ENCODE results near the gene NUDT3. TPM values are rescaled to one million over a fixed set of nuclear protein-coding genes. Genes with fewer than 3 reads are reported as not detected.

The NUDT3 gene
- polyA plus RNA-seq, 2 of the 4 experiments (the other 2 are of a cell fraction): 5.2 to 13.4 TPM

DNA sequence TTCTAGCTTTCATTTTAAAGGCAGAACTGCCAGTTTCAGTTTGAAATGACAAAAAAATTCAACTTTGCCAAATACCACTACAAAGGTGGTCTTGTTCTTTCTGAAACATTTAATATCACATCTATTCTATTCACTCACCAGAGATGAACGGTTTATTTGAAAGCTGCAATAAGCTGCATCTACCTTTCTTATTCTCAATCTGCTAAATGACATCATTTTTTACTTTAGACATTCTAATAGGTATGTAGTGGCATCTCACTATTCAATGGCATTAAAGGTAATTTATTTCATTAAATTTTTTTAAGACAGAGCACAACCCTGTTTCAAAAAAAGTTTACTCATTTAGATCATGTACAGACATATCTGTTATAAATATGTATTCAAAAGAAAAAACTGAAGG, 77.2 kb downstream of the NUDT3 start:
- TF ChIP-seq ZFP36 (IDR thresholded peaks at IDR 0.05; ENCODE audit: borderline replicate concordance, partially characterized antibody): no peak
- no peak for TF ChIP-seq EHMT2 (IDR thresholded peaks at IDR 0.05; ENCODE audit: low read depth)
- no peak for TF ChIP-seq TFCP2L1 (CRISPR knock-in tag; IDR thresholded peaks at IDR 0.05)
- TF ChIP-seq FOXS1 (CRISPR knock-in tag; IDR thresholded peaks at IDR 0.05): no peak
- TF ChIP-seq GATA3 (IDR thresholded peaks at IDR 0.05; ENCODE audit: borderline replicate concordance): no peak
- TF ChIP-seq NPAS2 (CRISPR knock-in tag; IDR thresholded peaks at IDR 0.05; ENCODE audit: borderline replicate concordance): no peak
- TF ChIP-seq HOXA7 (CRISPR knock-in tag; IDR thresholded peaks at IDR 0.05): no peak
- TF ChIP-seq CHD4 (IDR thresholded peaks at IDR 0.05; ENCODE audit: borderline replicate concordance): no peak
- TF ChIP-seq HEYL (CRISPR knock-in tag; IDR thresholded peaks at IDR 0.05): no peak
- TF ChIP-seq RCOR1 (IDR thresholded peaks at IDR 0.05; ENCODE audit: low read depth, low read length): no peak
- no peaks in the 10 kb centered on the region for H3K9me3 ChIP-seq
- H3K27ac ChIP-seq: no peak overlapping the region
- H3K4me3 ChIP-seq: no peak overlapping the region
- no peak overlapping the region for H3K4me2 ChIP-seq
- POLR2A ChIA-PET: no interaction called here
- H3K4me1 ChIP-seq: no peaks in the 10 kb centered on the region
- FAIRE-seq (no peak), DNase-seq (ENCODE audit: low read depth in 1 of 2, low spot score in 1 of 2) (no peak), ATAC-seq (no peak)
- 92% methylated on average over 1 of the region's 1 CpG for WGBS (ENCODE audit: missing lambda C conversion rate)
- CTCF ChIA-PET: interaction anchor here (0.9 kb wide), 1 partner anchor 119 kb away, joined by 3 read pairs; no protein-coding TSS in a partner anchor

DNA sequence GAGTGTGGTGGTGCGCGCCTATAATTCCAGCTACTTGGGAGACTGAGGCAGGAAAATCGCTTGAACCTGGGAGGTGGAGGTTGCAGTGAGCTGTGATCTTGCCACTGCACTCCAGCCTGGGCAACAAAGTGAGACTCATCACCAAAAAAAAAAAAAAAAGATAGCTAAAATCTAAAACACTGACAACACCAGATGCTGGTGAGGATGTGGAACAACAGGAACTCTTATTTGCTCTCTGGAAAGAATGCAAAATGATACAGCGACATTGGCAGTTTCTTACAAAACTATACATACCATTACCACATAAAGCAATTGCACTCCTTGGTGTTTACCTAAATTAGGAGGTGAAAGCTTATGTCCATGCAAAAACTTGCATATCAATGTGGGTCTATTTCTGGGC, 80.2 kb downstream of the NUDT3 start:
- FAIRE-seq: no peak

DNA sequence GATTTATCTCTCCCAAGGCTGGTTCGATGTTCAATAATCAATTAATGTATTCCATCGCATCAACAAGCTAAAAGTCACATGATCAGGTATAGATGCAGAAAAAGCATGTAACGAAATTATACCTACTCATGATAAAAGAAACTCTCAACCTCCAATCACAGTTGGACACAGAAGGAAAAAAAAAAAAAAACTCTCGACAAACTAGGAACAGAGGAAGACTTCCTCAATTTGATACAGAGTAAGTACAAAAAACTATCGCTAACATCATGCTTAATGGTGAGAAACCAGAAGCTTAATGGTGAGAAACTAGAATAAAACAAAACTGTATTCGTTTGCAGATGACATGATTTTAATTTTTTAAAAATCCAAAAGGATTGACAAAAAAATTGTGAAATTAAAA, 81.7 kb downstream of the NUDT3 start:
- Histone ChIP-seq H3K9me3 (no peaks in the 10 kb centered on the region), H3K4me1 (no peaks in the 10 kb centered on the region), H3K4me2 (no peak overlapping the region), H3K27ac (no peak overlapping the region), H3K4me3 (no peak overlapping the region)
- ATAC-seq (no peak), FAIRE-seq (no peak), DNase-seq (ENCODE audit: low read depth in 1 of 2, low spot score in 1 of 2) (no peak)
- CTCF ChIA-PET: no interaction called here
- POLR2A ChIA-PET: no interaction called here
- no peak for TF ChIP-seq FOSL2 (IDR thresholded peaks at IDR 0.05)
- no peak for TF ChIP-seq FOSL2 (CRISPR knock-in tag; IDR thresholded peaks at IDR 0.05)
- TF ChIP-seq RNF2 (IDR thresholded peaks at IDR 0.05; ENCODE audit: borderline replicate concordance, low read depth): no peak
- TF ChIP-seq RCOR1 (IDR thresholded peaks at IDR 0.05; ENCODE audit: low read depth, low read length): no peak
- no peak for TF ChIP-seq EHF (CRISPR knock-in tag; IDR thresholded peaks at IDR 0.05)
- no peak for TF ChIP-seq ZSCAN20 (CRISPR knock-in tag; IDR thresholded peaks at IDR 0.05)
- WGBS (ENCODE audit: missing lambda C conversion rate): 85% methylated on average over 6 of the region's 6 CpGs

More for the DNA sequence above, 80.2 kb downstream of the NUDT3 start:
- CTCF ChIA-PET: no interaction called here
- DNase-seq (ENCODE audit: low read depth in 1 of 2, low spot score in 1 of 2) (no peak), ATAC-seq (no peak)
- H3K4me1 ChIP-seq: no peaks in the 10 kb centered on the region
- TF ChIP-seq MYC (IDR thresholded peaks at IDR 0.05; ENCODE audit: borderline replicate concordance, low read length) (no peak), HEYL (CRISPR knock-in tag; IDR thresholded peaks at IDR 0.05) (no peak), ZSCAN20 (CRISPR knock-in tag; IDR thresholded peaks at IDR 0.05) (no peak), SMC3 (IDR thresholded peaks at IDR 0.05) (no peak), HOXA7 (CRISPR knock-in tag; IDR thresholded peaks at IDR 0.05) (no peak)
- no peak overlapping the region for H3K4me3 ChIP-seq
- no peak overlapping the region for H3K4me2 ChIP-seq
- H3K9me3 ChIP-seq: no peaks in the 10 kb centered on the region
- WGBS (ENCODE audit: missing lambda C conversion rate): 89% methylated on average over 4 of the region's 4 CpGs
- POLR2A ChIA-PET: no interaction called here
- H3K27ac ChIP-seq: no peak overlapping the region

- Histone ChIP-seq H3K4me2 (no peak overlapping the region), H3K4me3 (no peak overlapping the region), H3K4me1 (0 out of 3 replicates have a peak, but pooled peaks cover 10% of the 10 kb centered on the region), H3K9me3 (no peaks in the 10 kb centered on the region), H3K27ac (no peak overlapping the region)
- FAIRE-seq (no peak), ATAC-seq (no peak), DNase-seq (ENCODE audit: low read depth in 1 of 2, low spot score in 1 of 2) (no peak)
- TF ChIP-seq HOXB13 (CRISPR knock-in tag; IDR thresholded peaks at IDR 0.05; ENCODE audit: low read depth) (no peak), RNF2 (IDR thresholded peaks at IDR 0.05; ENCODE audit: borderline replicate concordance, low read depth) (no peak), HOXA7 (CRISPR knock-in tag; IDR thresholded peaks at IDR 0.05) (no peak), ESRRA (IDR thresholded peaks at IDR 0.05; ENCODE audit: borderline replicate concordance, low read length) (no peak), MAFK (IDR thresholded peaks at IDR 0.05; ENCODE audit: partially characterized antibody) (no peak), POLR2AphosphoS2 (conservative IDR thresholded peaks at IDR 0.05; ENCODE audit: low read length) (no peak), NFE2L2 (conservative IDR thresholded peaks at IDR 0.05; ENCODE audit: low read length) (no peak), KDM1A (IDR thresholded peaks at IDR 0.05; ENCODE audit: low read depth) (no peak), NR3C1 (IDR thresholded peaks at IDR 0.05) (no peak), ZC3H11A (IDR thresholded peaks at IDR 0.05) (no peak)
- TF ChIP-seq, protein P1, sequence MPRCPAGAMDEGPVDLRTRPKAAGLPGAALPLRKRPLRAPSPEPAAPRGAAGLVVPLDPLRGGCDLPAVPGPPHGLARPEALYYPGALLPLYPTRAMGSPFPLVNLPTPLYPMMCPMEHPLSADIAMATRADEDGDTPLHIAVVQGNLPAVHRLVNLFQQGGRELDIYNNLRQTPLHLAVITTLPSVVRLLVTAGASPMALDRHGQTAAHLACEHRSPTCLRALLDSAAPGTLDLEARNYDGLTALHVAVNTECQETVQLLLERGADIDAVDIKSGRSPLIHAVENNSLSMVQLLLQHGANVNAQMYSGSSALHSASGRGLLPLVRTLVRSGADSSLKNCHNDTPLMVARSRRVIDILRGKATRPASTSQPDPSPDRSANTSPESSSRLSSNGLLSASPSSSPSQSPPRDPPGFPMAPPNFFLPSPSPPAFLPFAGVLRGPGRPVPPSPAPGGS (IDR thresholded peaks at IDR 0.05): no peak
- TF ChIP-seq, protein P2, sequence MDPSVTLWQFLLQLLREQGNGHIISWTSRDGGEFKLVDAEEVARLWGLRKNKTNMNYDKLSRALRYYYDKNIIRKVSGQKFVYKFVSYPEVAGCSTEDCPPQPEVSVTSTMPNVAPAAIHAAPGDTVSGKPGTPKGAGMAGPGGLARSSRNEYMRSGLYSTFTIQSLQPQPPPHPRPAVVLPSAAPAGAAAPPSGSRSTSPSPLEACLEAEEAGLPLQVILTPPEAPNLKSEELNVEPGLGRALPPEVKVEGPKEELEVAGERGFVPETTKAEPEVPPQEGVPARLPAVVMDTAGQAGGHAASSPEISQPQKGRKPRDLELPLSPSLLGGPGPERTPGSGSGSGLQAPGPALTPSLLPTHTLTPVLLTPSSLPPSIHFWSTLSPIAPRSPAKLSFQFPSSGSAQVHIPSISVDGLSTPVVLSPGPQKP (IDR thresholded peaks at IDR 0.05; ENCODE audit: low read depth, low read length): no peak
- TF ChIP-seq, protein P3, sequence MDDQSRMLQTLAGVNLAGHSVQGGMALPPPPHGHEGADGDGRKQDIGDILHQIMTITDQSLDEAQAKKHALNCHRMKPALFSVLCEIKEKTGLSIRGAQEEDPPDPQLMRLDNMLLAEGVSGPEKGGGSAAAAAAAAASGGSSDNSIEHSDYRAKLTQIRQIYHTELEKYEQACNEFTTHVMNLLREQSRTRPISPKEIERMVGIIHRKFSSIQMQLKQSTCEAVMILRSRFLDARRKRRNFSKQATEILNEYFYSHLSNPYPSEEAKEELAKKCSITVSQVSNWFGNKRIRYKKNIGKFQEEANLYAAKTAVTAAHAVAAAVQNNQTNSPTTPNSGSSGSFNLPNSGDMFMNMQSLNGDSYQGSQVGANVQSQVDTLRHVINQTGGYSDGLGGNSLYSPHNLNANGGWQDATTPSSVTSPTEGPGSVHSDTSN (IDR thresholded peaks at IDR 0.05): no peak
- TF ChIP-seq, protein P4, sequence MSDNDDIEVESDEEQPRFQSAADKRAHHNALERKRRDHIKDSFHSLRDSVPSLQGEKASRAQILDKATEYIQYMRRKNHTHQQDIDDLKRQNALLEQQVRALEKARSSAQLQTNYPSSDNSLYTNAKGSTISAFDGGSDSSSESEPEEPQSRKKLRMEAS (IDR thresholded peaks at IDR 0.05): no peak
- ChIA-PET POLR2A (no interaction called here), CTCF (interaction anchor here (1.2 kb wide), 1 partner anchor 112 kb away, joined by 4 read pairs; no protein-coding TSS in a partner anchor)
- WGBS (ENCODE audit: missing lambda C conversion rate): 96% methylated on average over 2 of the region's 2 CpGs
Observed at GRCh38 chr6:34308483-34308882, 84.0 kb downstream of the NUDT3 start.

Data from A549 (cell line).